AG09319 (cell line): ENCODE measurements around the gene COA5.

ENCODE experiments used
- DNase-seq: peaks from one replicate; pipeline ENCODE4 v3.0.0-alpha.2; 2010; ENCODE audit warnings: low read depth; ENCODE audit errors: extremely low read depth
- TF ChIP-seq, protein P1 (sequence below): IDR thresholded peaks from 2 replicates; pipeline ENCODE4 v1.5.1; 2011; ENCODE audit warnings: low read depth, mild to moderate bottlenecking, inconsistent platforms, low read length, moderate library complexity

The COA5 gene

GRCh38 chr2:98564541-98565132 lies 43.7 kb downstream of the COA5 start:
- TF ChIP-seq, protein P1, sequence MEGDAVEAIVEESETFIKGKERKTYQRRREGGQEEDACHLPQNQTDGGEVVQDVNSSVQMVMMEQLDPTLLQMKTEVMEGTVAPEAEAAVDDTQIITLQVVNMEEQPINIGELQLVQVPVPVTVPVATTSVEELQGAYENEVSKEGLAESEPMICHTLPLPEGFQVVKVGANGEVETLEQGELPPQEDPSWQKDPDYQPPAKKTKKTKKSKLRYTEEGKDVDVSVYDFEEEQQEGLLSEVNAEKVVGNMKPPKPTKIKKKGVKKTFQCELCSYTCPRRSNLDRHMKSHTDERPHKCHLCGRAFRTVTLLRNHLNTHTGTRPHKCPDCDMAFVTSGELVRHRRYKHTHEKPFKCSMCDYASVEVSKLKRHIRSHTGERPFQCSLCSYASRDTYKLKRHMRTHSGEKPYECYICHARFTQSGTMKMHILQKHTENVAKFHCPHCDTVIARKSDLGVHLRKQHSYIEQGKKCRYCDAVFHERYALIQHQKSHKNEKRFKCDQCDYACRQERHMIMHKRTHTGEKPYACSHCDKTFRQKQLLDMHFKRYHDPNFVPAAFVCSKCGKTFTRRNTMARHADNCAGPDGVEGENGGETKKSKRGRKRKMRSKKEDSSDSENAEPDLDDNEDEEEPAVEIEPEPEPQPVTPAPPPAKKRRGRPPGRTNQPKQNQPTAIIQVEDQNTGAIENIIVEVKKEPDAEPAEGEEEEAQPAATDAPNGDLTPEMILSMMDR: no peak
- no peak for DNase-seq

GRCh38 chr2:98563394-98563793 lies 44.9 kb downstream of the COA5 start:
- DNase-seq: no peak
- TF ChIP-seq, protein P1: no peak

- TF ChIP-seq, protein P1: no peak
- DNase-seq: no peak
Observed at GRCh38 chr2:98561902-98562695, 46.2 kb downstream of the COA5 start.

DNA sequence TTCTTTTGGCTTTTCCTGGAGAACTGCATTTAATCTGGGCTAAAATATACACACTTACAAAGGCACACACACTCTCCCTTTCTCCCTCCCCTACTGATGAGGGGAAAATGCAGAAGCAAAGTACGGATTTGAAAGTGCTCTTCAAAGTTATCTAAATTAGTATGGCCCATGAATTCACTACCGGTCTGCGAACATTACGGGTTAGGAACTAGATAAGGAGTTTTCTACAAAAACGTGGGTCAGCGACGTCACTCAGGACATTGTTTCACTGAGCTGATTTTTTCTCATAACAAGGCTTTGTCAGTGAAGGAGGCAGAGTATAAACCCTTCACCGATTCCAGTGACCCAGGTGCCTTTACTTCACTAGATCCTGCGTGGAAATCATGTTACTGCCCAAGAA lies 47.3 kb downstream of the COA5 start:
- TF ChIP-seq, protein P1: no peak
- no peak for DNase-seq

GRCh38 chr2:98560256-98560771 lies 48.0 kb downstream of the COA5 start:
- TF ChIP-seq, protein P1: no peak
- DNase-seq: peak; percentile 62

- no peak for DNase-seq
- TF ChIP-seq, protein P1: no peak
Observed at GRCh38 chr2:98559581-98559980, 48.7 kb downstream of the COA5 start.

DNA sequence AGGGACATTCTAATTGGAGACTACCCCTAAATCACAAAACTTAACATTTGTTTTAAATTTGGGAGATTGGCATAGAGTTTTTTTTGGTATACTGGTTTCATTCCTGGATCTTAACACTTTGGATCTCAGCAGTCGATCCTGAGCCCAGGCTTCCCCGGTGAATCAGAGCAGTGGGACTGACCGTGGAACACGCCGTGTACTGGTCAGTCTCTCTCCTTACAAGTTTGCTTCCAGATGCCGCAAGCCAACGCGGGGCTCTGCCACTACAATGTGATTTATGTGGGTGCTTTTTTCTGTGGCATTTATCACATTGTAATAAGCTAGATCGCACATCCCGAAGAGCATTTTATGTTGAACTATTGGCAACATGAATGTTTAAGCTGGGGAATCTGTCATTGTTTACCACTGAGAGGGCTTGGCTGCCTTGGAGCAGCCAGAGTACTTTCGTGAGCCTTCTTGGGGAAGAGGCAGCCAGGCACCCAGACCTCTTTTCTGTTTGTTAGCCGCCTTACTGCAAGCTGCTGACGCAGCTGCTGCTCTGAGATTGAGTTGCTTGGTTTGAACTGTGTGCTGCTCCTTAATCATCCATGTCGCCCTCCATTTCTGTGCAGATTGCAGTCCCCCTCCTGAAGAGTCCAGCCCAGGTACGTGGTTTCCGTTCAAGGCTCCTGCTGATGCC lies 49.3 kb downstream of the COA5 start:
- TF ChIP-seq, protein P1: no peak
- no peak for DNase-seq
